PC-9 (cell line): Measurements from ENCODE around the gene BBS9. TPM values are rescaled to one million over a fixed set of nuclear protein-coding genes. Genes with fewer than 3 reads are reported as not detected.

Experiments
- BruUV-seq: library from RNA; stranded (reverse); fragments of 400-500 nt; replicated peaks from 2 replicates; lab custom pipeline; 2021; lab: Mats Ljungman, UMichigan
- CTCF ChIA-PET: fragments of 300-600 bp; sonication (Branson Sonifier 250); formaldehyde crosslinking; loops from one replicate; lab custom pipeline; 2022; ENCODE audit warnings: antibody characterized with exemption; lab: Charles Lee
- POLR2A ChIA-PET: fragments of 300-600 bp; sonication (Branson Sonifier 250); formaldehyde crosslinking; loops from one replicate; lab custom pipeline; 2022; ENCODE audit warnings: antibody characterized with exemption; ENCODE audit not compliant: unreplicated experiment; lab: Charles Lee
- DNase-seq, 2 experiments: peaks; one replicate each; pipeline versions ENCODE4 v3.0.0 to v3.0.0-alpha.2; 2015 to 2022; ENCODE audit warnings: mixed read lengths in 1 of 2
- H2AFZ ChIP-seq: fragments of 200-600 bp; sonication (generic); 2 replicates; pipeline ENCODE4 v1.8.1; 2017; ENCODE audit warnings: antibody characterized with exemption
- H3F3A ChIP-seq: fragments of 200-600 bp; sonication (generic); 2 replicates; pipeline ENCODE4 v1.8.1; 2017; ENCODE audit warnings: antibody characterized with exemption, mild to moderate bottlenecking, low read depth; ENCODE audit not compliant: insufficient read depth
- H3K27ac ChIP-seq: fragments of 200-600 bp; sonication (generic); 2 replicates; pipeline ENCODE4 v1.6.1; 2016; ENCODE audit warnings: mixed run types
- H3K27me3 ChIP-seq: fragments of 200-600 bp; sonication (generic); 2 replicates; pipeline ENCODE4 v1.6.1; 2016; ENCODE audit warnings: low read depth, mixed run types; ENCODE audit not compliant: insufficient read depth
- H3K36me3 ChIP-seq: fragments of 200-600 bp; sonication (generic); 2 replicates; pipeline ENCODE4 v1.6.1; 2016; ENCODE audit warnings: low read depth, mixed run types
- H3K4me1 ChIP-seq: fragments of 200-600 bp; sonication (generic); replicated peaks from 2 replicates; pipeline ENCODE4 v1.6.1; 2016; ENCODE audit warnings: mixed run types; ENCODE audit not compliant: insufficient read depth
- H3K4me2 ChIP-seq: fragments of 200-600 bp; sonication (generic); 2 replicates; pipeline ENCODE4 v1.6.1; 2017; ENCODE audit warnings: mixed run types
- H3K4me3 ChIP-seq: fragments of 200-600 bp; sonication (generic); 2 replicates; pipeline ENCODE4 v1.6.1; 2016; ENCODE audit warnings: mixed run types
- H3K79me2 ChIP-seq: fragments of 200-600 bp; sonication (generic); 2 replicates; pipeline ENCODE4 v1.6.1; 2017; ENCODE audit warnings: low read depth, mixed run types
- H3K9me2 ChIP-seq: fragments of 200-600 bp; sonication (generic); 2 replicates; pipeline ENCODE4 v1.8.1; 2017; ENCODE audit warnings: mild to moderate bottlenecking; ENCODE audit not compliant: insufficient read depth
- H3K9me3 ChIP-seq: fragments of 200-600 bp; sonication (generic); 2 replicates; pipeline ENCODE4 v1.8.1; 2016; ENCODE audit warnings: low read depth; ENCODE audit not compliant: insufficient read depth
- H4K20me1 ChIP-seq: fragments of 200-600 bp; sonication (generic); 2 replicates; pipeline ENCODE4 v1.8.1; 2017; ENCODE audit not compliant: insufficient read depth
- EZH2 ChIP-seq: fragments of 200-600 bp; sonication (generic); IDR thresholded peaks from 2 replicates; pipeline ENCODE4 v1.8.0; 2017; ENCODE audit warnings: antibody characterized with exemption, low read depth
- intact Hi-C: fragments of 100-400 bp; cut with micrococcal nuclease; formaldehyde crosslinking; loops from one replicate; pipeline ENCODE4 v1.10.0; 2022; ENCODE audit not compliant: unreplicated experiment
- total RNA-seq: library from RNA; stranded (reverse); gene quantifications from 2 replicates; pipeline ENCODE4 v1.2.3, GENCODE V29; 2021
- TF ChIP-seq, protein P1 (sequence below): fragments of 200-600 bp; sonication (generic); conservative IDR thresholded peaks from 2 replicates; pipeline ENCODE4 v1.6.1; 2017; ENCODE audit warnings: mixed run types, antibody characterized with exemption, mild to moderate bottlenecking, moderate library complexity

BBS9 gene
- total RNA-seq, 1 experiment from 2014 or later: 12.4 TPM

GRCh38 chr7:33643530-33643929 lies 514.2 kb downstream of the BBS9 start:
- no peaks in the 10 kb centered on the region for H4K20me1 ChIP-seq
- intact Hi-C loops: no loop called here
- no peak overlapping the region for H3K4me3 ChIP-seq
- H3K27ac ChIP-seq: no peak overlapping the region
- ChIA-PET POLR2A (no interaction called here), CTCF (no interaction called here)
- no peaks in the 10 kb centered on the region for H3K36me3 ChIP-seq
- BruUV-seq: no TSS peak
- H3K4me2 ChIP-seq: no peak overlapping the region
- DNase-seq: no peak
- no peaks in the 10 kb centered on the region for H3K4me1 ChIP-seq
- H3K27me3 ChIP-seq: peaks cover 12% of the 10 kb centered on the region
- H3K9me2 ChIP-seq: no peaks in the 10 kb centered on the region
- no peaks in the 10 kb centered on the region for H3F3A ChIP-seq
- TF ChIP-seq EZH2: no peak
- TF ChIP-seq, protein P1, sequence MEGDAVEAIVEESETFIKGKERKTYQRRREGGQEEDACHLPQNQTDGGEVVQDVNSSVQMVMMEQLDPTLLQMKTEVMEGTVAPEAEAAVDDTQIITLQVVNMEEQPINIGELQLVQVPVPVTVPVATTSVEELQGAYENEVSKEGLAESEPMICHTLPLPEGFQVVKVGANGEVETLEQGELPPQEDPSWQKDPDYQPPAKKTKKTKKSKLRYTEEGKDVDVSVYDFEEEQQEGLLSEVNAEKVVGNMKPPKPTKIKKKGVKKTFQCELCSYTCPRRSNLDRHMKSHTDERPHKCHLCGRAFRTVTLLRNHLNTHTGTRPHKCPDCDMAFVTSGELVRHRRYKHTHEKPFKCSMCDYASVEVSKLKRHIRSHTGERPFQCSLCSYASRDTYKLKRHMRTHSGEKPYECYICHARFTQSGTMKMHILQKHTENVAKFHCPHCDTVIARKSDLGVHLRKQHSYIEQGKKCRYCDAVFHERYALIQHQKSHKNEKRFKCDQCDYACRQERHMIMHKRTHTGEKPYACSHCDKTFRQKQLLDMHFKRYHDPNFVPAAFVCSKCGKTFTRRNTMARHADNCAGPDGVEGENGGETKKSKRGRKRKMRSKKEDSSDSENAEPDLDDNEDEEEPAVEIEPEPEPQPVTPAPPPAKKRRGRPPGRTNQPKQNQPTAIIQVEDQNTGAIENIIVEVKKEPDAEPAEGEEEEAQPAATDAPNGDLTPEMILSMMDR: no peak
- H2AFZ ChIP-seq: no peak overlapping the region
- H3K79me2 ChIP-seq: no peaks in the 10 kb centered on the region
- H3K9me3 ChIP-seq: no peaks in the 10 kb centered on the region

GRCh38 chr7:33644489-33644888 lies 515.1 kb downstream of the BBS9 start:
- Histone ChIP-seq H3K27me3 (peaks cover 15% of the 10 kb centered on the region), H3K4me1 (no peaks in the 10 kb centered on the region), H3K36me3 (no peaks in the 10 kb centered on the region), H3K27ac (no peak overlapping the region), H3K4me2 (no peak overlapping the region), H3F3A (no peaks in the 10 kb centered on the region), H3K9me2 (no peaks in the 10 kb centered on the region), H3K9me3 (no peaks in the 10 kb centered on the region), H3K4me3 (no peak overlapping the region), H2AFZ (no peak overlapping the region), H4K20me1 (no peaks in the 10 kb centered on the region), H3K79me2 (no peaks in the 10 kb centered on the region)
- no peak for TF ChIP-seq EZH2
- ChIA-PET CTCF (no interaction called here), POLR2A (no interaction called here)
- no peak for DNase-seq
- no TSS peak for BruUV-seq
- intact Hi-C loops: no loop called here

DNA sequence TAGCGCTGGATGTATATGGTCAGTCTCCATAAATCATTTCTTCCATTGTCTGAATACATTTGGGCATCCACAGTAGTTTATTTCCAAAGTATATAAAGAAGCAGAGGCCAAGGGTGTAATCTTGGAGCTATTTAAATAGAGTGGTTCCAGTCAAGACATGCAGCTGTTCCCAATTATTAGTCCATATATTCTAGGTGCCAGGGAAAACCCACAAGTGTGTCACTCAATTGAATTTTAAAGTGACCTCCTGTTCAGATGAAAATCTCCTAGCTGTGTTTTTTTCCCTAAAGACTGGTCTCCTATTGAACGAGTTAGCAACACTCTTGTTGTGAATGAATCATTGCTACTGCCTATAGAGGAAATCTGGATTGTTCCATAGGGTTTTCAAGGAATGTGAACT lies 515.7 kb downstream of the BBS9 start:
- BruUV-seq: no TSS peak
- peaks cover 15% of the 10 kb centered on the region for H3K27me3 ChIP-seq
- no peaks in the 10 kb centered on the region for H3K9me3 ChIP-seq
- H3F3A ChIP-seq: no peaks in the 10 kb centered on the region
- H3K4me3 ChIP-seq: no peak overlapping the region
- CTCF ChIA-PET: no interaction called here
- no peaks in the 10 kb centered on the region for H3K9me2 ChIP-seq
- DNase-seq: no peak
- no peak overlapping the region for H3K27ac ChIP-seq
- no peak overlapping the region for H2AFZ ChIP-seq
- no peaks in the 10 kb centered on the region for H3K4me1 ChIP-seq
- H4K20me1 ChIP-seq: no peaks in the 10 kb centered on the region
- TF ChIP-seq EZH2: no peak
- TF ChIP-seq, protein P1: no peak
- POLR2A ChIA-PET: no interaction called here
- H3K4me2 ChIP-seq: no peak overlapping the region
- intact Hi-C loops: no loop called here
- no peaks in the 10 kb centered on the region for H3K79me2 ChIP-seq
- no peaks in the 10 kb centered on the region for H3K36me3 ChIP-seq

GRCh38 chr7:33646166-33646565 lies 516.8 kb downstream of the BBS9 start:
- H3K4me2 ChIP-seq: no peak overlapping the region
- no peak for DNase-seq
- no peak overlapping the region for H2AFZ ChIP-seq
- no peak for TF ChIP-seq EZH2
- TF ChIP-seq, protein P1: no peak
- H3K27ac ChIP-seq: no peak overlapping the region
- no peaks in the 10 kb centered on the region for H3K9me2 ChIP-seq
- no peak overlapping the region for H3K4me3 ChIP-seq
- H3F3A ChIP-seq: no peaks in the 10 kb centered on the region
- BruUV-seq: no TSS peak
- CTCF ChIA-PET: no interaction called here
- H3K79me2 ChIP-seq: no peaks in the 10 kb centered on the region
- no peaks in the 10 kb centered on the region for H3K4me1 ChIP-seq
- POLR2A ChIA-PET: no interaction called here
- no peaks in the 10 kb centered on the region for H4K20me1 ChIP-seq
- intact Hi-C loops: no loop called here
- no peaks in the 10 kb centered on the region for H3K9me3 ChIP-seq
- H3K27me3 ChIP-seq: peaks cover 15% of the 10 kb centered on the region
- H3K36me3 ChIP-seq: no peaks in the 10 kb centered on the region
